ENCODE results near the gene RRAD. TPM values are rescaled to one million over a fixed set of nuclear protein-coding genes. Genes with fewer than 3 reads are reported as not detected.

Gene RRAD
- polyA plus RNA-seq, 2 of the 4 experiments (the other 2 are of a cell fraction) = 0.75 to 2.2 TPM

DNA sequence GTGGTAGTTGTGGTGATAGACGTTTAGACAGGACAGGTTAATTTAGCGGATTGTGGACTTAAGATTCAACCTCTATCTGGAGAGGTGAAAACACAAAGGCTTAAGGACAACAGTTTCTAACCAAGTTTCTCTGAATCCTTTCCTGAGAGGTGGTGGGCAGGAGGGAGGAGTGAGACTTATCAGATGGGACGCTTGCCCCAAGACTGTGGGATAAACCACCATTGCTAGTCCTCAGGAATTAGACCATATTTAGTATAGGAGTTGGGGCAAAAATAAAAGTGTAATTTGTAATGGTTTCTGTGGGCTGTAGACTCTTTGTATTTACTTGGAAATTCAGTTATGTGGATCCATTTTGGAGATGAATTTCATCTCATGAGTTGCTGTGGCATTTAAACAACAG is 38.4 kb downstream of the RRAD start:
- TF ChIP-seq MAFK (IDR thresholded peaks at IDR 0.05; ENCODE audit: partially characterized antibody) (no peak), RNF2 (IDR thresholded peaks at IDR 0.05; ENCODE audit: borderline replicate concordance, low read depth) (no peak), CHD4 (IDR thresholded peaks at IDR 0.05; ENCODE audit: borderline replicate concordance) (no peak), HEYL (CRISPR knock-in tag; IDR thresholded peaks at IDR 0.05) (no peak), EHMT2 (IDR thresholded peaks at IDR 0.05; ENCODE audit: low read depth) (no peak), RCOR1 (IDR thresholded peaks at IDR 0.05; ENCODE audit: low read depth, low read length) (no peak), HOXA7 (CRISPR knock-in tag; IDR thresholded peaks at IDR 0.05) (no peak), FOSB (CRISPR knock-in tag; IDR thresholded peaks at IDR 0.05) (no peak), CBX2 (IDR thresholded peaks at IDR 0.05; ENCODE audit: borderline replicate concordance, low read depth) (no peak), RARB (CRISPR knock-in tag; IDR thresholded peaks at IDR 0.05) (no peak)
- TF ChIP-seq, protein P1, sequence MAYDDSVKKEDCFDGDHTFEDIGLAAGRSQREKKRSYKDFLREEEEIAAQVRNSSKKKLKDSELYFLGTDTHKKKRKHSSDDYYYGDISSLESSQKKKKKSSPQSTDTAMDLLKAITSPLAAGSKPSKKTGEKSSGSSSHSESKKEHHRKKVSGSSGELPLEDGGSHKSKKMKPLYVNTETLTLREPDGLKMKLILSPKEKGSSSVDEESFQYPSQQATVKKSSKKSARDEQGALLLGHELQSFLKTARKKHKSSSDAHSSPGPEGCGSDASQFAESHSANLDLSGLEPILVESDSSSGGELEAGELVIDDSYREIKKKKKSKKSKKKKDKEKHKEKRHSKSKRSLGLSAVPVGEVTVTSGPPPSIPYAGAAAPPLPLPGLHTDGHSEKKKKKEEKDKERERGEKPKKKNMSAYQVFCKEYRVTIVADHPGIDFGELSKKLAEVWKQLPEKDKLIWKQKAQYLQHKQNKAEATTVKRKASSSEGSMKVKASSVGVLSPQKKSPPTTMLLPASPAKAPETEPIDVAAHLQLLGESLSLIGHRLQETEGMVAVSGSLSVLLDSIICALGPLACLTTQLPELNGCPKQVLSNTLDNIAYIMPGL (CRISPR knock-in tag; IDR thresholded peaks at IDR 0.05; ENCODE audit: borderline replicate concordance) = no peak
- FAIRE-seq (no peak), DNase-seq (ENCODE audit: low read depth in 1 of 2, low spot score in 1 of 2) (no peak), ATAC-seq (no peak)
- Histone ChIP-seq H3K4me3 (no peak overlapping the region), H3K4me1 (peaks cover 7% of the 10 kb centered on the region; the same call in 1 of the 3 replicates), H3K4me2 (no peak overlapping the region), H3K9me3 (no peaks in the 10 kb centered on the region), H3K27ac (no peak overlapping the region)
- POLR2A ChIA-PET = no interaction called here
- 91% methylated on average over 3 of the region's 3 CpGs for whole genome bisulfite sequencing (ENCODE audit: missing lambda C conversion rate)
- CTCF ChIA-PET = interaction anchor here (7.6 to 40.8 kb wide), 2 partner anchors 8 to 28 kb away, joined by 57 to 837 read pairs; partner anchors contain the start of genes CDH16 and RRAD

DNA sequence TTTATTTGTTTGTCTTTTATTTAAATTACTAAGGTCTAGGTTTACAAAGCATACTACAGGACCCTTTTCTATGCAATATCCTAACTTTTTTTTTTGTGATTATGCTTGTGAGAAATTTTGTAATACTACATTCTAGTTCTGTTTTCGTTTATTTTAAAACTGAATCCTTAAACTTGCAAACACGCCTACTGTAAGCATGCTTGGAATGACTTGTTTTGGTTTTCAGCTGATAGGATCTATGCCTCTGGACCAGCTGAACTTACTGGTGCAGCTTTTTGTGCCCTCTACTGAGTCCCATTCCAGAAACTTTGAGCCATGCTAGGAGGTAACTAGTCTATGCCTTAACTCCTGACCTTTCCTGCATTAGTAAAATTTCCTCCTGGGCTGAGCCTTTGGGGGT is 39.0 kb downstream of the RRAD start:
- no peak overlapping the region for H3K27ac ChIP-seq
- POLR2A ChIA-PET = no interaction called here
- H3K9me3 ChIP-seq = no peaks in the 10 kb centered on the region
- 60% methylated on average over 2 of the region's 2 CpGs for WGBS (ENCODE audit: missing lambda C conversion rate)
- peaks cover 11% of the 10 kb centered on the region; the same call in 2 of the 3 replicates for H3K4me1 ChIP-seq
- H3K4me2 ChIP-seq = no peak overlapping the region
- ATAC-seq = no peak
- TF ChIP-seq TP53 (CRISPR knock-in tag; IDR thresholded peaks at IDR 0.05) (no peak), RFX5 (IDR thresholded peaks at IDR 0.05) (no peak)
- H3K4me3 ChIP-seq = no peak overlapping the region
- no peak for FAIRE-seq
- DNase-seq (ENCODE audit: low read depth in 1 of 2, low spot score in 1 of 2) = no peak
- CTCF ChIA-PET = interaction anchor here (0.7 to 40.8 kb wide), 3 partner anchors 9 to 68 kb away, joined by 4 to 837 read pairs (median 57); partner anchors contain the start of genes CDH16 and RRAD

DNA sequence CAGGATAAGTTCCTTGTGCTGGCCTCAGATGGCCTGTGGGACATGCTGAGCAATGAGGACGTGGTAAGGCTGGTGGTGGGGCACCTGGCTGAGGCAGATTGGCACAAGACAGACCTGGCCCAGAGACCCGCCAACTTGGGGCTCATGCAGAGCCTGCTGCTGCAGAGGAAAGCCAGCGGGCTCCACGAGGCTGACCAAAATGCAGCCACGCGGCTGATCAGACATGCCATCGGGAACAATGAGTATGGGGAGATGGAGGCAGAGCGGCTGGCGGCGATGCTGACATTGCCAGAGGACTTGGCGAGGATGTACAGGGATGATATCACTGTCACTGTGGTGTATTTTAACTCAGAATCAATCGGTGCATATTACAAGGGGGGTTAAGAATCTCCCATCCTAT is 39.8 kb downstream of the RRAD start:
- FAIRE-seq (no peak), DNase-seq (ENCODE audit: low read depth in 1 of 2, low spot score in 1 of 2) (no peak), ATAC-seq (no peak)
- Histone ChIP-seq H3K4me2 (no peak overlapping the region), H3K27ac (no peak overlapping the region), H3K4me3 (no peak overlapping the region), H3K9me3 (no peaks in the 10 kb centered on the region), H3K4me1 (peaks cover 13% of the 10 kb centered on the region; the same call in 2 of the 3 replicates)
- POLR2A ChIA-PET = no interaction called here
- TF ChIP-seq POLR2AphosphoS2 (conservative IDR thresholded peaks at IDR 0.05; ENCODE audit: low read length) = no peak
- TF ChIP-seq, protein P2, sequence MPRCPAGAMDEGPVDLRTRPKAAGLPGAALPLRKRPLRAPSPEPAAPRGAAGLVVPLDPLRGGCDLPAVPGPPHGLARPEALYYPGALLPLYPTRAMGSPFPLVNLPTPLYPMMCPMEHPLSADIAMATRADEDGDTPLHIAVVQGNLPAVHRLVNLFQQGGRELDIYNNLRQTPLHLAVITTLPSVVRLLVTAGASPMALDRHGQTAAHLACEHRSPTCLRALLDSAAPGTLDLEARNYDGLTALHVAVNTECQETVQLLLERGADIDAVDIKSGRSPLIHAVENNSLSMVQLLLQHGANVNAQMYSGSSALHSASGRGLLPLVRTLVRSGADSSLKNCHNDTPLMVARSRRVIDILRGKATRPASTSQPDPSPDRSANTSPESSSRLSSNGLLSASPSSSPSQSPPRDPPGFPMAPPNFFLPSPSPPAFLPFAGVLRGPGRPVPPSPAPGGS (IDR thresholded peaks at IDR 0.05) = no peak
- TF ChIP-seq FOXS1 (CRISPR knock-in tag; IDR thresholded peaks at IDR 0.05) = no peak
- no peak for TF ChIP-seq RAD21 (conservative IDR thresholded peaks at IDR 0.05 in 1 of 2, IDR thresholded peaks at IDR 0.05 in 1 of 2)
- TF ChIP-seq HOXB13 (CRISPR knock-in tag; IDR thresholded peaks at IDR 0.05; ENCODE audit: low read depth) = no peak
- TF ChIP-seq NPAS2 (CRISPR knock-in tag; IDR thresholded peaks at IDR 0.05; ENCODE audit: borderline replicate concordance) = no peak
- TF ChIP-seq, protein P3, sequence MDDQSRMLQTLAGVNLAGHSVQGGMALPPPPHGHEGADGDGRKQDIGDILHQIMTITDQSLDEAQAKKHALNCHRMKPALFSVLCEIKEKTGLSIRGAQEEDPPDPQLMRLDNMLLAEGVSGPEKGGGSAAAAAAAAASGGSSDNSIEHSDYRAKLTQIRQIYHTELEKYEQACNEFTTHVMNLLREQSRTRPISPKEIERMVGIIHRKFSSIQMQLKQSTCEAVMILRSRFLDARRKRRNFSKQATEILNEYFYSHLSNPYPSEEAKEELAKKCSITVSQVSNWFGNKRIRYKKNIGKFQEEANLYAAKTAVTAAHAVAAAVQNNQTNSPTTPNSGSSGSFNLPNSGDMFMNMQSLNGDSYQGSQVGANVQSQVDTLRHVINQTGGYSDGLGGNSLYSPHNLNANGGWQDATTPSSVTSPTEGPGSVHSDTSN (IDR thresholded peaks at IDR 0.05) = no peak
- no peak for TF ChIP-seq ZNF302 (CRISPR knock-in tag; IDR thresholded peaks at IDR 0.05)
- TF ChIP-seq HOXA7 (CRISPR knock-in tag; IDR thresholded peaks at IDR 0.05) = no peak
- 93% methylated on average over 12 of the region's 12 CpGs for WGBS (ENCODE audit: missing lambda C conversion rate)
- CTCF ChIA-PET = interaction anchor here (0.7 to 40.8 kb wide), 6 partner anchors 10 to 69 kb away, joined by 3 to 837 read pairs (median 17); partner anchors contain the start of genes CDH16 and RRAD
